Measurements from ENCODE around the gene ZNF608.

DNA sequence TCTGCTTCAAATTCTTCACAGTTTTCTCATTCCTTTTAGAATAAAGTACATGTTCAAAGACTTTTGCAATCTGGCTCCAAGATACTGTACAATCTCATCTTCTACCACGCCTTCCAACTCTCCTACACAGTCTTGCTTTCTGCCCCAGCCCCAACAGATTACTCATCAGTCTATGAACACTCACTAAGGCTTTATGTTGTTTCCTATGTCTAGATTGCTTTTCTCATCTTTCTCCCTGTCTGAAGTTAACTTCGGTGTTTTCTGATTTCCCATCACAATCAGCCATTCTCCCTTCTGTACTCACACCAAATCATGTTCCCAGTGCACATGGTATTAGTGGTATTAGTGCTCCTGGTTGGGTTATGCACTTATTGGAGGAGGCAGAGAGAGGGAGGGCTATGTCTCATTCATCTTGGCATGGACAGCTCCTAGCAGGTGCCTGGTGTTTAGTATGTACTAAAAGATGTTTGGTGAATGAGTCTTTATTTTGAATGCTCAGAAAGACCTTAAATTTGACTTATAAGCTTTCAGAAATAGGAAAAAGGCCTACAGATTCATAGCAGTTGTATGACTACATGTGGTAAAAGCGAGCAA lies 44.0 kb upstream of the ZNF608 start:
- TF ChIP-seq CTCF (conservative IDR thresholded peaks at IDR 0.05) (no peak), ZFX (IDR thresholded peaks at IDR 0.05) (no peak)

Data from C4-2B (cell line).